Measurements from ENCODE around the gene PER2. TPM values are rescaled to one million over a fixed set of nuclear protein-coding genes. Genes with fewer than 3 reads are reported as not detected.

The PER2 gene
- total and polyA plus RNA-seq, 10 donors: 2.0 to 16.2 (median 12.0) TPM

GRCh38 chr2:238270606-238271005 is 17.8 kb downstream of the PER2 start:
- Histone ChIP-seq H3K36me3 (peaks cover 0 to 97% (median 78%) of the 10 kb centered on the region in 6 donors), H3K27ac (no peak overlapping the region), H3K27me3 (replicated peaks in 1 of 7) (no peaks in the 10 kb centered on the region), H3K9me3 (no peaks in the 10 kb centered on the region), H3K4me1 (peaks cover 0 to 15% (median 0%) of the 10 kb centered on the region in 6 donors), H3K4me3 (no peak overlapping the region)
- no peak for DNase-seq
- intact Hi-C loops (cut with DNase I; ENCODE audit: low total_unique reads): no loop called here
- no peak for TF ChIP-seq CTCF (IDR thresholded peaks at IDR 0.05 in 8 of 11, conservative IDR thresholded peaks at IDR 0.05 in 3 of 11)
- TF ChIP-seq POLR2A (IDR thresholded peaks at IDR 0.05): no peak
- TF ChIP-seq POLR2AphosphoS5 (IDR thresholded peaks at IDR 0.05): no peak
- 85 to 95% (median 92%) methylated on average over 7 to 9 of the region's 9 CpGs for WGBS, 5 donors

- 94 to 98% (median 97%) methylated on average over 5 to 6 of the region's 6 CpGs for WGBS, 5 donors
- Histone ChIP-seq H3K36me3 (peaks cover 0 to 97% (median 69%) of the 10 kb centered on the region in 6 donors), H3K4me3 (no peak overlapping the region), H3K9me3 (no peaks in the 10 kb centered on the region), H3K4me1 (peaks cover 0 to 19% (median under 1%) of the 10 kb centered on the region in 6 donors), H3K27me3 (replicated peaks in 1 of 7) (no peaks in the 10 kb centered on the region), H3K27ac (no peak overlapping the region)
- intact Hi-C loops (cut with DNase I; ENCODE audit: low total_unique reads): no loop called here
- DNase-seq: no peak
- TF ChIP-seq POLR2A (IDR thresholded peaks at IDR 0.05) (no peak), CTCF (IDR thresholded peaks at IDR 0.05 in 8 of 11, conservative IDR thresholded peaks at IDR 0.05 in 3 of 11) (no peak), POLR2AphosphoS5 (IDR thresholded peaks at IDR 0.05) (no peak)
Observed at GRCh38 chr2:238269741-238270140, 18.7 kb downstream of the PER2 start.

- Histone ChIP-seq H3K9me3 (no peaks in the 10 kb centered on the region), H3K4me1 (peaks cover 8 to 31% (median 16%) of the 10 kb centered on the region in 6 donors), H3K4me3 (no peak overlapping the region), H3K36me3 (peaks cover 0 to 87% (median 54%) of the 10 kb centered on the region in 6 donors), H3K27ac (no peak overlapping the region), H3K27me3 (replicated peaks in 1 of 7) (no peaks in the 10 kb centered on the region)
- no peak for DNase-seq
- 92 to 98% (median 96%) methylated on average over 20 of the region's 20 CpGs for WGBS, 5 donors
- TF ChIP-seq POLR2A (IDR thresholded peaks at IDR 0.05) (no peak), POLR2AphosphoS5 (IDR thresholded peaks at IDR 0.05) (no peak), CTCF (IDR thresholded peaks at IDR 0.05 in 8 of 11, conservative IDR thresholded peaks at IDR 0.05 in 3 of 11) (no peak)
- intact Hi-C loops (cut with DNase I; ENCODE audit: low total_unique reads): no loop called here
Observed at GRCh38 chr2:238267884-238268680, 20.3 kb downstream of the PER2 start.

GRCh38 chr2:238267341-238267710 is 21.1 kb downstream of the PER2 start:
- peaks cover 8 to 34% (median 19%) of the 10 kb centered on the region in 6 donors for H3K4me1 ChIP-seq
- intact Hi-C loops (cut with DNase I; ENCODE audit: low total_unique reads): no loop called here
- H3K27ac ChIP-seq: no peak overlapping the region
- WGBS, 5 donors: 92 to 100% (median 96%) methylated on average over 1 of the region's 1 CpG
- TF ChIP-seq POLR2AphosphoS5 (IDR thresholded peaks at IDR 0.05): no peak
- no peak for TF ChIP-seq CTCF (IDR thresholded peaks at IDR 0.05 in 8 of 11, conservative IDR thresholded peaks at IDR 0.05 in 3 of 11)
- TF ChIP-seq POLR2A (IDR thresholded peaks at IDR 0.05): no peak
- DNase-seq: no peak
- H3K4me3 ChIP-seq: no peak overlapping the region
- H3K27me3 ChIP-seq (replicated peaks in 1 of 7): no peaks in the 10 kb centered on the region
- peaks cover 0 to 86% (median 49%) of the 10 kb centered on the region in 6 donors for H3K36me3 ChIP-seq
- no peaks in the 10 kb centered on the region for H3K9me3 ChIP-seq
